NCI-H2171 (cell line): Measurements from ENCODE around the gene CKM.
"Not testable (repeated sequence)": the region's sequence is repeated elsewhere in the genome, so short reads cannot be mapped to it uniquely, and the experiment has no call there.

ENCODE experiments used
- DNase-seq: peaks from one replicate; lab custom pipeline; 2025; lab: John Stamatoyannopoulos, UW

CKM gene

DNA sequence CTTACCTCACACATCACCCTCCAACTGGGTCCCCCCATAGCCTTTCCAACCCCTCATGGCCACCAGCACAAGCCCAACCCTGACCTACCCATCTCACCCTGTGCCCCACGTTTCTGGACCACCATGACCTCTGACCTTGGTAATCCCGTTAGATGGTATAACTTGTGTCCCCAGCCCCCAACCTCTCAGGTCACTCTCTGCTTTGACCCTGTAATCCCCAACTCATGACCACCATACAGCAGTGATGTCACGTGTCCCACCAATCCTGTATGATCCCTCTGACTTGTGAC is 26.4 kb upstream of the CKM start:
- no peak for DNase-seq

DNA sequence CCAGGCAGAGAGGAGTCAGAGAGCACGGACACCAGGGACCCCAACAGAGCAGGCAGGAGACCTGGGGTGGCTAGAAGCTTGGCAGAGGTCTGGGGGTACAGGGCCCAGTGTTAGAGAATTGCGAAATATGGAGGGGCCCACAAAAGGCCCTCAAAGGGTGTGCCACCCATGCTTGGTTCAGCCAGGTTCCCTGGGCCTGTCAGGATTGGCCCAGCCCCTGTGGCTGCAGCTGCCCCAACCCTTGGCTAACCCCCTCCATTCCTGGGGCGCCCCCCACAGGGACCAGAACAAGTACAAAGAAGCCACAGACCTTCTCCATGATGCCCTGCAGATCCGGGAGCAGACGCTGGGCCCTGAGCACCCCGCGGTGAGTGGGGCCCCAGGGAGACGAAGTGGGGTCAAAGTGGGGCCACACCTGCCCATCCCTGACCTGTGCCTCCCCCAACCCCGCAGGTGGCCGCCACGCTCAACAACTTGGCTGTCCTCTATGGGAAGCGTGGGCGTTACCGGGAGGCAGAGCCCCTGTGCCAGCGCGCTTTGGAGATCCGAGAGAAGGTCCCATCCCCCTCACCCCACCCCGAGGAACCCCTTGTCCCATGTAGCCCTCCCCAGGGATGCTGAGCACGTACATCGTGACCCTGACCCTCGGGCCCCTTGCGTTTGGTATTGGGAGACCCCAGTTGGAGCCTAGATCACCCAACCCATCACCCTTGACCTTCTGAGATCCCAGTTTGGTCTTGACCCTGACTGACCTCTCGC is 25.9 kb upstream of the CKM start:
- no peak for DNase-seq

DNA sequence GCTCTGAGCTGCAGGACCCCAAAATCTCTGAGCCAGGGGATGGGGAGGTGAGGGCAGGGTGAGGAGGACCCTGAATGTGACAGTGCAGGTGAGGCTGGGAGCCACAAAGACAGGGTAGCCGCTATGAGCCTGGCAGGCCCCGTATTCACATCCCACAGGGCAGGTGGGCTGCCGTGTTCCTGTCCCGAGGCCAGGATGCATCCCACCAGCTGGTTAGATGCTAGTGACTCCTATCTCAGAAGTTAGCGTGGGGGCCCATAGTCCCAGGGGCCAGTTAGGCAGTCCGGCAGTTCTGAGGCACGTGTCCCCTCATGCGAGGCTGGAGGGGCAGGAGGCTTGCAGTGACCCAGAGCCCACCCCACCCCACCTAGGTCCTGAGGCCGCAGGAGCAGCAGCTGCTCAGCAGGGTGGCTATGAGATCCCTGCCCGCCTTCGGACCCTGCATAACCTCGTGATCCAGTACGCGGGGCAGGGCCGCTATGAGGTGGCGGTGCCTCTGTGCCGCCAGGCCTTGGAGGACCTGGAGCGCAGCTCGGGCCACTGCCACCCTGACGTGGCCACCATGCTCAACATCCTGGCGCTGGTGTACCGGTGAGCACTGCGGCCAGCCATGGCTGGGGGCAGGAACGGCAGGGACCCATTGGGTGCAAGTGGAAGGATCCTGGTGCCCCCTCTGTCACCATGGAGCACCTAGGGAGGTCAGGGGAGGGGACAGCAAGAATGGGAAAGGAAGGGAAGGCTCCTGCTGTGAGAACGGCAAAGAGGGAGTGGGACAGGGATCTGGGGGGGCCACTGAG is 25.1 kb upstream of the CKM start:
- DNase-seq = no peak

DNA sequence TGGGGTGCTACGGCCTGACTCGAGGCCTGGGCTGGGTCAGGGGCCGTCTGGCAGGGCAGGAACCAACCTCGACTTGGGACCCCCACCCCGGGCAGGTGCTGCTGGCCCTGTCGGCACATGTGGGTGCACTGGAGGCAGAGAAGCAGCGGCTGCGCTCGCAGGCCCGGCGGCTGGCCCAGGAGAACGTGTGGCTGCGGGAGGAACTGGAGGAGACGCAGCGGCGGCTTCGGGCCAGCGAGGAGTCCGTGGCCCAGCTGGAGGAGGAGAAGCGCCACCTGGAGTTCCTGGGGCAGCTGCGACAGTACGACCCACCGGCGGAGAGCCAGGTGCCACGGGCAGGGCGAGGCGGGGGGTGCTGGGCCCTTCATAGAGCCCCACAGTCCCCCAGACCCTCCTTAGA is 23.8 kb upstream of the CKM start:
- DNase-seq = no peak

- no peak for DNase-seq
Observed at GRCh38 chr19:45345506-45345860, 22.8 kb upstream of the CKM start.

GRCh38 chr19:45344621-45345505 is 22.2 kb upstream of the CKM start:
- DNase-seq = no peak

DNA sequence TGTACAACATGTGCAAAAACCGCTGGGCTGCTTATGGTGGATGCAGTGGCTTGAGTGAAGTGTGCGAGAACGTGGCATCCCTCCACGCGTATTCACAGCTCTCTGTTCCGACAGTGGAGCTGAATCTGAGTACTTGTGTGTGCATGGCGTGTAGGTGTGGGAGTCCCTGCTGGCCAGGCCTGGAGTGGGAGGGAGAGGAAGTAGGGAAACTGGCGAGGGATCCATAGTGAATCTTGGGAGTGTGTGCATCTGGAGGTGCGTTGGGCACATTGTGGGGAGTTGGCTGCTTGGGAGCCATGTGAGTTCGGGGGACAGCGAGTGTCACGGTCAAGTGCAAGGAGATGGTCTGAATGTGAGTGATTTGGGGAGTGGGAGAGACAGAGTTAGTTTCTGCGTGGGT is 20.2 kb upstream of the CKM start:
- no peak for DNase-seq

DNA sequence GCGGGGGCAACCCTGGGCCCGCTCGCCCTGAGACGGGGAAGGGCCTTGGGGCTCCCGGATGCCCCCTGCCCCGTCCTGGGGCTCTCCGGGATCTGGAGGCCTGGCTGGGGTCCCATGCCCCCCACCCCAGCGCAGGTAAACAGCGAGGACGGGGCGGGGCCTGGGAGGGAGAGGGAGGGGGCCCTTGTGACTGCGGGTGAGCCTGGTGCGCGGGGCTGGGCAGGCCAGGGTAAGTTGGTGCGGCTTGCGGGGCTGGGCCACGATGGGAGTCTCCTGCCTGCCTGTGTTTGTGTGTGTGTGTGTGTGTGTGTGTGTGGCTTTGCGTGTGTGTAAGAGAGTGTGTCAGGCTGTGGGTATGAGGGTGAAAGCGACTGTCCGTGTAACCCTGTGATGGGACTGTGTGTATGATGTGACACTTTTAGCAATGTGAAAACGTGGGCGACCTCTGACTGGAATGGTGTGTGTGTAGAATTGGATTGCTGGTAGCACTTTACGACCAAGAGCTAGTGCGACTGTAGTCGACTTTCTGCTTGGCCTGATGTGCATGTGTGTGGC is 18.3 kb upstream of the CKM start:
- DNase-seq = no peak

GRCh38 chr19:45340232-45340898 is 17.7 kb upstream of the CKM start, which contains the start of gene KLC3:
KLC3 (plus strand) TSS chr19:45340750; CDS start chr19:45345542, 4,792 bp downstream.
- peak; percentile 44 for DNase-seq

DNA sequence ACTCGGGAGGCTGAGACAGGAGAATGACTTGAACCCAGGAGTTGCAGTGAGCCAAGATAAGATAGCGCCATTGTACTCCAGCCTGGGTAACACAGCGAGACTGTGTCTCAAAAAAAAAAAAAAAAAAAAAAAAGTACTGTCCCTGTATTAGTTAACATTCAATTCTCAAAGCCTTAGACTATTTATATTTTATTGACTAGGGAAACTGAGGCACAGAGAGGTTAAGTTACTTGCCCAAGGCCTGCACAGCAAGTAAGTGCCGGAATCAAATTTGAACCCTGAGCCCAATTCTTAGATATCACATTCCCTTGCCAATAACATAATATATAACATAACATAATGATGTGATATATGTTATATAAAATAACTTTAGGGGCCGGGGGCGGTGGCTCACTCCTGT is 17.0 kb upstream of the CKM start:
- no peak for DNase-seq

- no peak for DNase-seq
Observed at GRCh38 chr19:45336696-45337251, 14.1 kb upstream of the CKM start.

- DNase-seq = not testable (repeated sequence)
Observed at GRCh38 chr19:45334881-45335280, 12.2 kb upstream of the CKM start.

DNA sequence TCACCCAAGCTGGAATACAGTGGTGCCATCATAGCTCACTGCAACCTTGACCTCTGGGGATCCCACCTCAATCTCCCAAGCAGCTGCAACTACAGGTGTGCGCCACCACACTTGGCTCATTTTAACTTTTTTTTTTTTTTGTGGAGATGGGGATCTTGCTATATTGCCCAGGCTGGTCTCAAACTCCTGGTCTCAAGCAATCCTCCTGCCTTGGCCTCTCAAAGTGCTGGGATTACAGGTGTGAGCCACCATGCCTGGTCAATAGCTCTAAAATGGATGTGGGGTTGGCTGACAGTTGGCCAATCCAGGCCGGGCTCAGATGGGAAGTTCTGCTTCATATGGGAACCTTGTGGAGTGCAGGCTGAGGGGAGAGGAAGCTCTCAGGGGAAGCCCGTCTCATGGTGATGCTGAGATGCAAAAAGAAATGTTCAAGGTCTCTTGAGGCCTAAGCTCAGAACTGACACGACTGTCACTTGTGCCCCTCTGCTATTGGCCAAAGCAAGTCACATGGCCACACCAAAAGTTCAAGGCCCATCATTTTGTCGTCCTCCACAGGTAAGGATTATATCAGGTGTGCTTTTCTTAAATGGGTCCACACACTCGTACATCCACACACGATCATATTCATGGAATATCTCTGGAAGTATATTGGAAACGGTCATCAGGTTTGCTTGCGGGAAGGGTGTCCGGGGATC is 11.1 kb upstream of the CKM start:
- DNase-seq = no peak

- DNase-seq = no peak
Observed at GRCh38 chr19:45331411-45331810, 8.7 kb upstream of the CKM start.

GRCh38 chr19:45327404-45328143 is 4.9 kb upstream of the CKM start:
- DNase-seq = no peak

DNA sequence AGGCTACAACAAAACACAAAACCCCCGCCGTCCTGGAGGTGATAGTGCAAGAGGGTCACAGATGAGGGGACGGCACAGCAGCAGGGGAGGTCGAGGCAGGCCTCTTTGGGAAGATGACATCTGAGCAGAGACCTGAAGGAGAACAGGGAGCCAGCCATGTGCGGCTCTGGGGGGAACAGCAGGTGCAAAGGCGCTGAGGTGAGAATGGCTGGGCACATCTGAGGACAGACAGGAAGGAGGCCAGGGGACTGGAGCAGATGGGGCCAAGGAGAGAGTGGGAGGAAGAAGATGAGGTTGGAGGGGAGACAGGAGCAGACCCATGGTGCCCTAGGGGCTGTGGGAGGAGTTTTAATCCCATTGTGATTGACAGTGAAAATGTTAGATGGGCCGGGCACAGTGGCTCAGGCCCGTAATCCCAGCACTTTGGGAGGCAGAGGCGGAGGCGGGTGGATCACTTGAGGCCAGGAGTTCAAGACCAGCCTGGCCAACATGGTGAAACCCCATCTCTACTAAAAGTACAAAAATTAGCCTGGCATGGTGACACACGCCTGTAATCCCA is 1.8 kb upstream of the CKM start:
- DNase-seq = no peak

- no peak for DNase-seq
Observed at GRCh38 chr19:45323671-45324081, 1.0 kb upstream of the CKM start.

DNA sequence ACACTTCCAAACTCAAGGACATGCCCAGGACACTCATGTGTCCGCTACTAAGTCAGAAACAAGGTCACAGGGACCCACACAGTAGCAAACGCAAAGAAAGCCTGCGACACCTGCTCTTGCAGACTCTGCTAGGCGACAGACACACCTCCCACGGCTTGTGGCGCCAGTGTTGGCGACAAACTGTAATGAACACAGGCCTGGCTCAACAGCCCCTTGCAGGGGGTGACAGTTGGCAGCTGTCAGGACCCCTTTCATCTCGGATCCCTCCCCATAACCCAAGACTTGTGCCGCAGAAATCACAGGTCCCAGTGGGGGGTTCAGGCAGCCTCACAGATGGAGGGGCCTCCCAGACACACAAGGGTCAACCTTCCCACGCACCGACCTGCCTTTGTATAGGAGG is 364 bp downstream of the CKM start:
- DNase-seq = peak; percentile 60

DNA sequence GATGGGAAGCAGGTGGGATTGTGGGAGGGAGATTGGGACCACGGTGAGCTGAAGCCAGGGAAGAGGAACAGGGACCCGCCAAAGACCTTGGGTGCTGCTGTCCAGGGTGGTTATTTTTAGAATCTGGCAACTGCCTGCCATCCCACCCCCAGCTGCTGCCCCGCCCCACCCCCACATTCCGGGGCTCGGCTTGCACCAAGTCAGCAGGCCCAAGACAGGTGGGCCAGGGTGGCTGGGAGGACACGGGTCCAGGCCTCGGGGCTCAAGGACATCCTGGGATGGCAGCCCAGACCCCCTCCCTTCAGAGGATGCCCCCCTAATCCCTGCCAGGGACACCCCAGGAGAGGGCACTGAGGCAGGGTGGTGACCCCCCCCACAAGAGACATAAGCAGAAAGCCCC is 827 bp downstream of the CKM start:
- no peak for DNase-seq
